Adrenal gland (tissue), 12 donors: ENCODE data around the gene N4BP2. TPM values are rescaled to one million over a fixed set of nuclear protein-coding genes. Genes with fewer than 3 reads are reported as not detected.

Experiments
- DNase-seq, 7 donors: peaks; one replicate each; pipeline ENCODE4 v3.0.0-alpha.2; 2019 to 2020
- H3K27ac ChIP-seq, 5 donors: fragments of 200-600 bp; sonication (generic) in 4 of 5; 1 replicate in 3 of 5; 2 replicates in 2 of 5; pipeline versions ENCODE4 v1.5.1 to v1.8.0; 2016 to 2020; ENCODE audit warnings: mild to moderate bottlenecking in 1 of 5
- H3K27me3 ChIP-seq: fragments of 200-600 bp; 2 replicates; pipeline ENCODE4 v1.8.0; 2021
- H3K36me3 ChIP-seq, 2 donors: fragments of 200-600 bp; replicated peaks in 1 of 2; 1 replicate in 1 of 2; 2 replicates in 1 of 2; pipeline versions ENCODE4 v1.5.1 to v1.8.0; 2018 to 2022
- H3K4me1 ChIP-seq, 2 donors: fragments of 200-600 bp; replicated peaks in 1 of 2; 1 replicate in 1 of 2; 2 replicates in 1 of 2; pipeline versions ENCODE4 v1.5.1 to v1.8.0; 2018 to 2021
- H3K4me3 ChIP-seq, 4 donors: fragments of 200-600 bp; sonication (generic) in 3 of 4; one replicate each; pipeline ENCODE4 v1.5.1; 2016 to 2018
- H3K9me3 ChIP-seq, 3 donors: fragments of 200-600 bp; sonication (generic) in 1 of 3; replicated peaks in 1 of 3; 1 replicate in 2 of 3; 2 replicates in 1 of 3; pipeline versions ENCODE4 v1.5.1 to v1.8.0; 2016 to 2021
- CTCF ChIP-seq, 6 experiments: fragments of 450-650 bp in 4 of 6; fragments of 200-600 bp in 2 of 6; sonication (generic) in 1 of 6; IDR thresholded peaks; 1 replicate in 5 of 6; 2 replicates in 1 of 6; pipeline versions ENCODE4 v1.5.1 to v1.8.0; 2016 to 2021; ENCODE audit warnings: antibody characterized with exemption in 6 of 6, mild to moderate bottlenecking in 2 of 6, moderate library complexity in 1 of 6
- POLR2A ChIP-seq, 2 donors: fragments of 450-650 bp; IDR thresholded peaks; one replicate each; pipeline ENCODE4 v1.6.1; 2017; ENCODE audit warnings: antibody characterized with exemption in 2 of 2, mild to moderate bottlenecking in 2 of 2, moderate library complexity in 1 of 2
- WGBS, 4 donors: extraction: QIAGEN DNeasy Blood & Tissue Kit in 2 of 4; methylation state at CpG; one replicate each; pipeline versions ENCODE4 v1.1.5 to v1.1.7; 2013 to 2017; 5-methylcytosine and 5-hydroxymethylcytosine counted together
- intact Hi-C, 2 donors: fragments of 100-400 bp; cut with DNase I; formaldehyde crosslinking; loops; one replicate each; pipeline versions ENCODE4 v1.14.1 to v1.15.0; 2022 to 2023
- polyA plus RNA-seq, 3 donors: library from polyadenylated mRNA; stranded (reverse); fragments of 200-250 nt in 2 of 3; fragments of 350-450 nt in 1 of 3; fragmentation: Illumina TruSeq in 1 of 3; extraction: RNeasy Lipid Tissue Mini Kit (QIAGEN cat#74804) in 1 of 3; gene quantifications; one replicate each; pipeline ENCODE4 v1.2.3, GENCODE V29; 2013 to 2014
- total RNA-seq, 9 donors: library from RNA; depleted of rRNA in 4 of 9; stranded (reverse); fragments of >200 nt in 4 of 9; fragments of 120-200 nt in 1 of 9; fragmentation: NEBNext Ultra II Directional in 1 of 9; extraction: Animal tissue kit (Norgen Biotek cat#: 25700) in 1 of 9; gene quantifications; one replicate each; pipeline versions ENCODE4 v1.1.0 to v1.2.4, GENCODE V29; 2013 to 2023
- donor health status: healthy with polysubstance abuse.
- donor health status: Bipolar disorder and iron deficiency.
- donor health status: DM: yes; HTN: yes; CAD: no.
- donor health status: DM: no; HTN: no; CAD: no.
- donor health status: DM: no; HTN: no; CAD: no.
- donor health status: DM: yes; HTN: yes; CAD: no.

N4BP2 gene
- total and polyA plus RNA-seq, 12 donors, result 0.97 to 15.1 (median 4.6) TPM

DNA sequence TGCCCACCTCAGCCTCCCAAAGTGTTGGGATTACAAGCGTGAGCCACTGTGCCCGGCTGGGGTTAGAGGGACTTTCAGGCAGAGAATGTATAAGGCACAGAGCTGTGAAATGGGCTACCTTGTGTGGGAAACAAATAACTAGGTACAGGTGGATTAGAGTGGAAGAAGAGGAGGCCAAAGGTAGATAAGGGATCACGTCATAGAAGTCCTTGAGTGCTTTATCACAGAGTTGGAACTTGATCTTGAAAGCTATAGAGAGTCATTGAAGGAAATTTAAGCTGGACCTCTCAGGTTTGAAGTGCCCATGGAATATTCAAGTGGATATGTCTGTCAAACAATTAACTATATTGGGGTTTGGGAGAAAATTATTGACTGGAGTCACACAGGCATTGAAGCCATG lies 8.4 kb downstream of the N4BP2 start:
- no peak for DNase-seq
- 77 to 87% (median 80%) methylated on average over 3 of the region's 3 CpGs for WGBS, 4 donors
- intact Hi-C loops, result loop anchor here in 1 of 2 donors (10.0 kb wide), 1 partner anchor 250 kb away; no protein-coding TSS in a partner anchor
- TF ChIP-seq POLR2A (IDR thresholded peaks at IDR 0.05) (no peak), CTCF (IDR thresholded peaks at IDR 0.05) (no peak)
- H3K9me3 ChIP-seq, result no peaks in the 10 kb centered on the region
- H3K4me3 ChIP-seq, result no peak overlapping the region
- H3K36me3 ChIP-seq, result no peaks in the 10 kb centered on the region
- H3K4me1 ChIP-seq, result no peaks in the 10 kb centered on the region
- no peak overlapping the region for H3K27ac ChIP-seq
- H3K27me3 ChIP-seq, result no peaks in the 10 kb centered on the region

DNA sequence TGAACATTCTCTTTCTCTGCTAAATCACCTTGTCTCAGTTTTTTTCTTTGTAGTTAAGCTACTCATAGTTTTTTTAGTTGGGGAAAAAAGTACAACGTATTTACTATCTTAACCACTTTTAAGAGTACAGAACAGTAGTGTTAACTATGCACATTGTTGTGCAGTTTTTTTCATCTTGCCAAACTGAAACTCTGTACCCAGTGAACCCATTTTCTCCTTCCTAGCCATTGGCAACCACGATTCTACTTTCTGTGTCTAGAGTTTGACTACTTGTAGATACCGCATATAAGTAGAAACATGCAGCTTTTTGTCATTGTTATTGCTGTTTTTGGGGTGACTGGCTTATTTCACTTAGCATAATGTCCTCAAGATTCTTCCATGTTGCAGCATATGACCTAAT lies 10.0 kb downstream of the N4BP2 start:
- Histone ChIP-seq H3K4me1 (no peaks in the 10 kb centered on the region), H3K27me3 (no peaks in the 10 kb centered on the region), H3K27ac (no peak overlapping the region), H3K9me3 (no peaks in the 10 kb centered on the region), H3K4me3 (no peak overlapping the region), H3K36me3 (no peaks in the 10 kb centered on the region)
- 92 to 98% (median 95%) methylated on average over 3 of the region's 3 CpGs for WGBS, 4 donors
- DNase-seq, result no peak
- intact Hi-C loops, result loop anchor here in 1 of 2 donors (10.0 kb wide), 1 partner anchor 248 kb away; no protein-coding TSS in a partner anchor
- TF ChIP-seq CTCF (IDR thresholded peaks at IDR 0.05), result no peak
- no peak for TF ChIP-seq POLR2A (IDR thresholded peaks at IDR 0.05)

- no peak for TF ChIP-seq POLR2A (IDR thresholded peaks at IDR 0.05)
- TF ChIP-seq CTCF (IDR thresholded peaks at IDR 0.05), result no peak
- Histone ChIP-seq H3K4me3 (no peak overlapping the region), H3K27ac (no peak overlapping the region), H3K4me1 (no peaks in the 10 kb centered on the region), H3K36me3 (no peaks in the 10 kb centered on the region), H3K27me3 (no peaks in the 10 kb centered on the region), H3K9me3 (no peaks in the 10 kb centered on the region)
- intact Hi-C loops, result no loop called here
- DNase-seq, result no peak
- 92 to 100% (median 95%) methylated on average over 1 of the region's 1 CpG for WGBS, 4 donors
Observed at GRCh38 chr4:40070387-40070786, 13.7 kb downstream of the N4BP2 start.

- intact Hi-C loops, result no loop called here
- no peaks in the 10 kb centered on the region for H3K9me3 ChIP-seq
- TF ChIP-seq CTCF (IDR thresholded peaks at IDR 0.05) (no peak), POLR2A (IDR thresholded peaks at IDR 0.05) (no peak)
- H3K27ac ChIP-seq, result no peak overlapping the region
- H3K36me3 ChIP-seq, result peaks cover 0 to 1% of the 10 kb centered on the region in 2 donors
- H3K4me1 ChIP-seq, result no peaks in the 10 kb centered on the region
- no peak for DNase-seq
- H3K27me3 ChIP-seq, result no peaks in the 10 kb centered on the region
- 94 to 99% (median 97%) methylated on average over 8 of the region's 8 CpGs for WGBS, 4 donors
- no peak overlapping the region for H3K4me3 ChIP-seq
Observed at GRCh38 chr4:40086421-40086820, 29.8 kb downstream of the N4BP2 start.
